Hair follicle dermal papilla cell (primary cell): Measurements from ENCODE around the gene SERPINC1. TPM values are rescaled to one million over a fixed set of nuclear protein-coding genes. Genes with fewer than 3 reads are reported as not detected.

Experiments
- small RNA-seq: library from RNA; depleted of rRNA; stranded (forward); fragments of <200 nt; gene quantifications from one replicate; pipeline ENCODE3, GENCODE V24; 2012
- total RNA-seq: library from RNA; depleted of rRNA; stranded (reverse); fragments of >200 nt; gene quantifications from 2 replicates; pipeline ENCODE4 v1.2.3, GENCODE V29; 2012

Gene SERPINC1
- total RNA-seq = not detected in 2 replicates

GRCh38 chr1:173917149-173917548, at the start of gene SERPINC1:
SERPINC1 (minus strand) TSS chr1:173917327; CDS start chr1:173917259, 68 bp downstream.

GRCh38 chr1:173868266-173869020, 48.7 kb downstream of the SERPINC1 start, which contains the start of gene ZBTB37:
ZBTB37 (plus strand) TSS chr1:173868380; CDS start chr1:173870226, 1,846 bp downstream.

GRCh38 chr1:173867753-173868265, 49.3 kb downstream of the SERPINC1 start, which contains the start of gene GAS5:
GAS5 (minus strand) TSS chr1:173867989.

Small RNA genes lying within 50 kb of the gene (small RNA-seq; reads per million reads assigned to genes)
- not detected for gene RNA5SP67

Other genes starting within 250 kb of the SERPINC1 start
- gene ANKRD45, start 247.5 kb downstream of the SERPINC1 start, total RNA-seq = 0.16 and 0.36 TPM in 2 replicates
- gene KLHL20, start 202.3 kb downstream of the SERPINC1 start, total RNA-seq = 29.3 and 36.8 TPM in 2 replicates
- gene DARS2, start 92.7 kb downstream of the SERPINC1 start, total RNA-seq = 16.9 and 20.0 TPM in 2 replicates
- 7.8 and 8.5 TPM in 2 replicates for gene CENPL, start 92.4 kb downstream of the SERPINC1 start, total RNA-seq
- gene GAS5, start 49.3 kb downstream of the SERPINC1 start, total RNA-seq = 194 and 228 TPM in 2 replicates
- gene ZBTB37, start 48.9 kb downstream of the SERPINC1 start, total RNA-seq = 12.0 and 12.6 TPM in 2 replicates
- 36.4 and 39.3 TPM in 2 replicates for gene RC3H1, start 105.0 kb upstream of the SERPINC1 start, total RNA-seq
- gene RABGAP1L, start 242.2 kb upstream of the SERPINC1 start, total RNA-seq = 41.9 and 44.7 TPM in 2 replicates